Kidney (tissue), 14 donors: ENCODE data around the gene TPRX1. TPM values are rescaled to one million over a fixed set of nuclear protein-coding genes. Genes with fewer than 3 reads are reported as not detected.

Experiments used
- DNase-seq, 5 donors: peaks; one replicate each; pipeline ENCODE4 v3.0.0-alpha.2; 2013 to 2020
- FAIRE-seq: peaks from 2 replicates; lab custom pipeline; 2012; peaks lifted over from hg19 to GRCh38; lab: Jason Lieb, UNC
- H3K27ac ChIP-seq, 2 donors: one replicate each; pipeline ENCODE4 v1.7.0; 2013; ENCODE audit warnings: low read depth in 2 of 2, low read length in 2 of 2, inconsistent platforms in 1 of 2
- H3K27me3 ChIP-seq: one replicate; pipeline ENCODE4 v1.7.1; 2013; ENCODE audit warnings: low read length, inconsistent platforms; ENCODE audit not compliant: control insufficient read depth, insufficient read depth
- H3K36me3 ChIP-seq, 3 donors: one replicate each; pipeline versions ENCODE4 v1.7.0 to v1.7.1; 2013; ENCODE audit warnings: low read length in 3 of 3, control low read depth in 1 of 3, inconsistent platforms in 1 of 3; ENCODE audit not compliant: insufficient read depth in 3 of 3, control insufficient read depth in 2 of 3
- H3K4me1 ChIP-seq, 3 donors: one replicate each; pipeline versions ENCODE4 v1.7.0 to v1.7.1; 2013; ENCODE audit warnings: low read length in 3 of 3, inconsistent platforms in 1 of 3, low read depth in 1 of 3; ENCODE audit not compliant: control insufficient read depth in 2 of 3, insufficient read depth in 2 of 3
- H3K4me3 ChIP-seq, 3 donors: one replicate each; pipeline versions ENCODE4 v1.7.0 to v1.8.1; 2013; ENCODE audit warnings: low read length in 3 of 3, control low read depth in 1 of 3, inconsistent platforms in 1 of 3
- H3K9ac ChIP-seq, 3 donors: one replicate each; pipeline versions ENCODE4 v1.7.0 to v1.7.1; 2013; ENCODE audit warnings: low read length in 3 of 3, control low read depth in 1 of 3, inconsistent platforms in 1 of 3
- H3K9me3 ChIP-seq, 3 donors: one replicate each; pipeline versions ENCODE4 v1.7.0 to v1.7.1; 2013; ENCODE audit warnings: low read length in 3 of 3, control low read depth in 1 of 3, inconsistent platforms in 1 of 3; ENCODE audit not compliant: control insufficient read depth in 2 of 3, insufficient read depth in 1 of 3
- intact Hi-C: fragments of 100-400 bp; cut with DNase I; formaldehyde crosslinking; loops from one replicate; pipeline ENCODE4 v1.11.1; 2022
- polyA plus RNA-seq: library from polyadenylated mRNA; stranded (reverse); fragments of 350-450 nt; fragmentation: Illumina TruSeq; extraction: RNeasy Lipid Tissue Mini Kit (QIAGEN cat#74804); gene quantifications from one replicate; pipeline ENCODE4 v1.2.3, GENCODE V29; 2014; ENCODE audit warnings: low read depth, low replicate concordance; ENCODE audit not compliant: insufficient read depth
- total RNA-seq: library from RNA; stranded (reverse); fragmentation: NEBNext Ultra II Directional; extraction: Animal tissue kit (Norgen Biotek cat#: 25700); gene quantifications from one replicate; pipeline ENCODE4 v1.2.1, GENCODE V29; 2021
- TF ChIP-seq, protein P1 (sequence below): IDR thresholded peaks from 3 replicates; pipeline ENCODE4 v1.5.1; 2012; ENCODE audit warnings: mild to moderate bottlenecking, moderate library complexity, borderline replicate concordance; ENCODE audit not compliant: insufficient read depth; ENCODE audit errors: extremely low read depth
- donor health status: control.
- donor health status: control.
- donor health status: control.
- donor health status: control.
- donor health status: control.
- donor health status: DM: yes; HTN: yes; CAD: no.
- donor health status: Normal renal cell carcinoma (clear cell type).

Gene TPRX1
- total and polyA plus RNA-seq, 2 donors from 2014 or later: not detected

DNA sequence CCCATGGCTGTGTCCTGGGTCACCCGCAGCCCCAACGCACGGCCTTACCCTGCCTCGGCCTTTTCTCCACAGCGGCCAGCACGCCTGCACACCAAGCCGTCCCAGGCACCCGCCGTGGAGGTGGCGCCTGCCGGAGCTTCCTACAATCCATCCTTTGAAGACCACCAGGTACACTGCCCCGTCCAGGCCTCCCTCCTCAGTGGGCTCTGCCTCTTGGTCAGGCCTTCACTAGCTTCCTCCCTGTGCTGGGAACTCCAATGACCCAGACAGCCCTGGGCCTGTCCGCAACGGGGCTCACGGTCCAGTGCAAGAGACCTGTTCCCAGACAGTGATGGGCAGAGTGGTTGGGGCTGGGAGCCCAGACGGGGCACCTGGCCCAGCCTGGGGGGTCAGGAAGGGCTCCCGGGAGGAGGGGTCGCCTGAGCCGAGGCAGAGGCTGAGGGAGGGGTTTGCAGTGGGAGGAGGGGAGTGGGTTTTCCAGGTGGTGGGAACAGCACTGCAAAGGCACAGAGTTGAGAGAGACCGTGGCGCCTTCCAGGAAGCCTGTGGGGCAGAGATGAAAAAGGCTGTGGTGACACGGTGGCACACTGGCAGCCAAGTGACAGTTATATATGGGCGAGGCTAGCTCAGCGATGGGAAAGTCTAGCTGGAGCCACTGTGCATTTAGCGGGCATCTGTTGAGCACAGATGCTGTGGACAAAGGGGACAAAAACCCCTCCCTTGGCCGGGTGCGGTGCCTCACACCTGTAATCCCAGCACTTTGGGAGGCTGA lies 51.7 kb downstream of the TPRX1 start:
- H3K9ac ChIP-seq: no peak overlapping the region
- H3K4me3 ChIP-seq: no peak overlapping the region
- no peak overlapping the region for H3K27ac ChIP-seq
- TF ChIP-seq, protein P1, sequence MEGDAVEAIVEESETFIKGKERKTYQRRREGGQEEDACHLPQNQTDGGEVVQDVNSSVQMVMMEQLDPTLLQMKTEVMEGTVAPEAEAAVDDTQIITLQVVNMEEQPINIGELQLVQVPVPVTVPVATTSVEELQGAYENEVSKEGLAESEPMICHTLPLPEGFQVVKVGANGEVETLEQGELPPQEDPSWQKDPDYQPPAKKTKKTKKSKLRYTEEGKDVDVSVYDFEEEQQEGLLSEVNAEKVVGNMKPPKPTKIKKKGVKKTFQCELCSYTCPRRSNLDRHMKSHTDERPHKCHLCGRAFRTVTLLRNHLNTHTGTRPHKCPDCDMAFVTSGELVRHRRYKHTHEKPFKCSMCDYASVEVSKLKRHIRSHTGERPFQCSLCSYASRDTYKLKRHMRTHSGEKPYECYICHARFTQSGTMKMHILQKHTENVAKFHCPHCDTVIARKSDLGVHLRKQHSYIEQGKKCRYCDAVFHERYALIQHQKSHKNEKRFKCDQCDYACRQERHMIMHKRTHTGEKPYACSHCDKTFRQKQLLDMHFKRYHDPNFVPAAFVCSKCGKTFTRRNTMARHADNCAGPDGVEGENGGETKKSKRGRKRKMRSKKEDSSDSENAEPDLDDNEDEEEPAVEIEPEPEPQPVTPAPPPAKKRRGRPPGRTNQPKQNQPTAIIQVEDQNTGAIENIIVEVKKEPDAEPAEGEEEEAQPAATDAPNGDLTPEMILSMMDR: no peak
- FAIRE-seq (no peak), DNase-seq (no peak)
- intact Hi-C loops: no loop called here
- H3K4me1 ChIP-seq: no peaks in the 10 kb centered on the region
- H3K36me3 ChIP-seq: peaks cover 0 to 56% (median 40%) of the 10 kb centered on the region in 3 donors
- H3K27me3 ChIP-seq: no peaks in the 10 kb centered on the region
- no peaks in the 10 kb centered on the region for H3K9me3 ChIP-seq

Other genes with a start within 250 kb of the TPRX1 start
- 0.69 TPM for gene ZNF541, start 231.4 kb downstream of the TPRX1 start, total RNA-seq
- 0.86 TPM for gene ZNF541, start 231.4 kb downstream of the TPRX1 start, polyA plus RNA-seq
- 14.7 TPM for gene BICRA, start 195.4 kb downstream of the TPRX1 start, total RNA-seq
- 3.2 TPM for gene BICRA, start 195.4 kb downstream of the TPRX1 start, polyA plus RNA-seq
- gene EHD2, start 91.1 kb downstream of the TPRX1 start, total RNA-seq: 105 TPM
- gene EHD2, start 91.1 kb downstream of the TPRX1 start, polyA plus RNA-seq: 19.4 TPM
- 305 TPM for gene NOP53, start 59.0 kb downstream of the TPRX1 start, total RNA-seq
- gene NOP53, start 59.0 kb downstream of the TPRX1 start, polyA plus RNA-seq: 258 TPM
- gene SELENOW, start 25.8 kb downstream of the TPRX1 start, total RNA-seq: 254 TPM
- gene SELENOW, start 25.8 kb downstream of the TPRX1 start, polyA plus RNA-seq: 530 TPM
- gene CRX, start 17.4 kb upstream of the TPRX1 start, total RNA-seq: not detected
- not detected for gene CRX, start 17.4 kb upstream of the TPRX1 start, polyA plus RNA-seq
- not detected for gene TPRX2, start 54.7 kb upstream of the TPRX1 start, total RNA-seq
- not detected for gene TPRX2, start 54.7 kb upstream of the TPRX1 start, polyA plus RNA-seq
- gene SULT2A1, start 81.8 kb upstream of the TPRX1 start, total RNA-seq: not detected
- not detected for gene SULT2A1, start 81.8 kb upstream of the TPRX1 start, polyA plus RNA-seq
- not detected for gene BSPH1, start 187.6 kb upstream of the TPRX1 start, total RNA-seq
- gene BSPH1, start 187.6 kb upstream of the TPRX1 start, polyA plus RNA-seq: not detected
- gene ELSPBP1, start 190.1 kb upstream of the TPRX1 start, total RNA-seq: not detected
- not detected for gene ELSPBP1, start 190.1 kb upstream of the TPRX1 start, polyA plus RNA-seq
- gene CABP5, start 239.5 kb upstream of the TPRX1 start, total RNA-seq: not detected
- not detected for gene CABP5, start 239.5 kb upstream of the TPRX1 start, polyA plus RNA-seq